PC-9 (cell line): Measurements from ENCODE around the gene LCP1. TPM values are rescaled to one million over a fixed set of nuclear protein-coding genes. Genes with fewer than 3 reads are reported as not detected.

Experiments used
- BruUV-seq: library from RNA; stranded (reverse); fragments of 400-500 nt; replicated peaks from 2 replicates; lab custom pipeline; 2021; lab: Mats Ljungman, UMichigan
- CTCF ChIA-PET: fragments of 300-600 bp; sonication (Branson Sonifier 250); formaldehyde crosslinking; loops from one replicate; lab custom pipeline; 2022; ENCODE audit warnings: antibody characterized with exemption; lab: Charles Lee
- POLR2A ChIA-PET: fragments of 300-600 bp; sonication (Branson Sonifier 250); formaldehyde crosslinking; loops from one replicate; lab custom pipeline; 2022; ENCODE audit warnings: antibody characterized with exemption; ENCODE audit not compliant: unreplicated experiment; lab: Charles Lee
- DNase-seq, 2 experiments: peaks; one replicate each; pipeline versions ENCODE4 v3.0.0 to v3.0.0-alpha.2; 2015 to 2022; ENCODE audit warnings: mixed read lengths in 1 of 2
- H2AFZ ChIP-seq: fragments of 200-600 bp; sonication (generic); 2 replicates; pipeline ENCODE4 v1.8.1; 2017; ENCODE audit warnings: antibody characterized with exemption
- H3F3A ChIP-seq: fragments of 200-600 bp; sonication (generic); 2 replicates; pipeline ENCODE4 v1.8.1; 2017; ENCODE audit warnings: antibody characterized with exemption, mild to moderate bottlenecking, low read depth; ENCODE audit not compliant: insufficient read depth
- H3K27ac ChIP-seq: fragments of 200-600 bp; sonication (generic); 2 replicates; pipeline ENCODE4 v1.6.1; 2016; ENCODE audit warnings: mixed run types
- H3K27me3 ChIP-seq: fragments of 200-600 bp; sonication (generic); 2 replicates; pipeline ENCODE4 v1.6.1; 2016; ENCODE audit warnings: low read depth, mixed run types; ENCODE audit not compliant: insufficient read depth
- H3K36me3 ChIP-seq: fragments of 200-600 bp; sonication (generic); 2 replicates; pipeline ENCODE4 v1.6.1; 2016; ENCODE audit warnings: low read depth, mixed run types
- H3K4me1 ChIP-seq: fragments of 200-600 bp; sonication (generic); replicated peaks from 2 replicates; pipeline ENCODE4 v1.6.1; 2016; ENCODE audit warnings: mixed run types; ENCODE audit not compliant: insufficient read depth
- H3K4me2 ChIP-seq: fragments of 200-600 bp; sonication (generic); 2 replicates; pipeline ENCODE4 v1.6.1; 2017; ENCODE audit warnings: mixed run types
- H3K4me3 ChIP-seq: fragments of 200-600 bp; sonication (generic); 2 replicates; pipeline ENCODE4 v1.6.1; 2016; ENCODE audit warnings: mixed run types
- H3K79me2 ChIP-seq: fragments of 200-600 bp; sonication (generic); 2 replicates; pipeline ENCODE4 v1.6.1; 2017; ENCODE audit warnings: low read depth, mixed run types
- H3K9me2 ChIP-seq: fragments of 200-600 bp; sonication (generic); 2 replicates; pipeline ENCODE4 v1.8.1; 2017; ENCODE audit warnings: mild to moderate bottlenecking; ENCODE audit not compliant: insufficient read depth
- H3K9me3 ChIP-seq: fragments of 200-600 bp; sonication (generic); 2 replicates; pipeline ENCODE4 v1.8.1; 2016; ENCODE audit warnings: low read depth; ENCODE audit not compliant: insufficient read depth
- H4K20me1 ChIP-seq: fragments of 200-600 bp; sonication (generic); 2 replicates; pipeline ENCODE4 v1.8.1; 2017; ENCODE audit not compliant: insufficient read depth
- CTCF ChIP-seq: fragments of 200-600 bp; sonication (generic); conservative IDR thresholded peaks from 2 replicates; pipeline ENCODE4 v1.6.1; 2017; ENCODE audit warnings: mixed run types, antibody characterized with exemption, mild to moderate bottlenecking, moderate library complexity
- EZH2 ChIP-seq: fragments of 200-600 bp; sonication (generic); IDR thresholded peaks from 2 replicates; pipeline ENCODE4 v1.8.0; 2017; ENCODE audit warnings: antibody characterized with exemption, low read depth
- intact Hi-C: fragments of 100-400 bp; cut with micrococcal nuclease; formaldehyde crosslinking; loops from one replicate; pipeline ENCODE4 v1.10.0; 2022; ENCODE audit not compliant: unreplicated experiment
- total RNA-seq: library from RNA; stranded (reverse); gene quantifications from 2 replicates; pipeline ENCODE4 v1.2.3, GENCODE V29; 2021

The LCP1 gene
- total RNA-seq, 1 experiment from 2014 or later, result 197 TPM

- Histone ChIP-seq H4K20me1 (peaks cover 84% of the 10 kb centered on the region), H3K9me3 (no peaks in the 10 kb centered on the region), H3K4me1 (no peaks in the 10 kb centered on the region), H3K9me2 (no peaks in the 10 kb centered on the region), H3K79me2 (peaks cover 100% of the 10 kb centered on the region), H3F3A (no peaks in the 10 kb centered on the region; the same call in 1 of the 2 replicates), H2AFZ (no peak overlapping the region), H3K27ac (no peak overlapping the region), H3K4me3 (no peak overlapping the region), H3K4me2 (no peak overlapping the region), H3K36me3 (peaks cover 13% of the 10 kb centered on the region), H3K27me3 (no peaks in the 10 kb centered on the region)
- ChIA-PET CTCF (no interaction called here), POLR2A (no interaction called here)
- intact Hi-C loops, result no loop called here
- TF ChIP-seq CTCF (no peak), EZH2 (no peak)
- DNase-seq, result no peak
- no TSS peak for BruUV-seq
Measured at GRCh38 chr13:46171739-46172138, 10.2 kb downstream of the LCP1 start.

- TF ChIP-seq EZH2, result no peak
- TF ChIP-seq CTCF, result no peak
Measured at GRCh38 chr13:46171217-46171616, 10.8 kb downstream of the LCP1 start.

GRCh38 chr13:46170687-46171086, 11.3 kb downstream of the LCP1 start:
- no TSS peak for BruUV-seq
- TF ChIP-seq EZH2 (no peak), CTCF (no peak)
- Histone ChIP-seq H3K4me3 (no peak overlapping the region), H3K27me3 (no peaks in the 10 kb centered on the region), H3F3A (peaks cover 5% of the 10 kb centered on the region; the same call in 1 of the 2 replicates), H3K27ac (no peak overlapping the region), H3K4me2 (no peak overlapping the region), H4K20me1 (peaks cover 82% of the 10 kb centered on the region), H3K4me1 (no peaks in the 10 kb centered on the region), H3K36me3 (peaks cover 13% of the 10 kb centered on the region), H2AFZ (no peak overlapping the region), H3K9me2 (no peaks in the 10 kb centered on the region), H3K79me2 (peaks cover 100% of the 10 kb centered on the region), H3K9me3 (no peaks in the 10 kb centered on the region)
- POLR2A ChIA-PET, result interaction anchor here (0.5 to 0.7 kb wide), 2 partner anchors 9 to 724 kb away, joined by 5 read pairs; no protein-coding TSS in a partner anchor
- intact Hi-C loops, result no loop called here
- CTCF ChIA-PET, result no interaction called here
- no peak for DNase-seq

More at GRCh38 chr13:46171217-46171616, 10.8 kb downstream of the LCP1 start:
- Histone ChIP-seq H3K4me1 (no peaks in the 10 kb centered on the region), H3K9me2 (no peaks in the 10 kb centered on the region), H3K9me3 (no peaks in the 10 kb centered on the region), H3K27me3 (no peaks in the 10 kb centered on the region), H3K79me2 (peaks cover 100% of the 10 kb centered on the region), H3K27ac (no peak overlapping the region), H2AFZ (no peak overlapping the region), H3K36me3 (peaks cover 13% of the 10 kb centered on the region), H3K4me2 (no peak overlapping the region), H3F3A (peaks cover 1% of the 10 kb centered on the region; the same call in 1 of the 2 replicates), H4K20me1 (peaks cover 84% of the 10 kb centered on the region), H3K4me3 (no peak overlapping the region)
- BruUV-seq, result no TSS peak
- ChIA-PET CTCF (no interaction called here), POLR2A (interaction anchor here (0.5 to 0.7 kb wide), 2 partner anchors 8 to 725 kb away, joined by 5 read pairs; no protein-coding TSS in a partner anchor)
- intact Hi-C loops, result no loop called here
- no peak for DNase-seq
